OCI-LY3 (cell line): ENCODE results near the gene PTPN23.

ENCODE experiments used
- CTCF ChIP-seq: fragments of 200-600, 300-600 bp; sonication (generic); IDR thresholded peaks from 2 replicates; pipeline ENCODE4 v1.5.1; 2014; ENCODE audit warnings: antibody characterized with exemption, low read length, low read depth
- EZH2phosphoT487 ChIP-seq: fragments of 200-600 bp; shearing (Covaris generic); IDR thresholded peaks from 2 replicates; pipeline ENCODE4 v1.6.1; 2018; ENCODE audit warnings: antibody characterized with exemption, mixed run types, low read depth

GRCh38 chr3:47409688-47410416 is 29.0 kb downstream of the PTPN23 start:
- TF ChIP-seq CTCF (no peak), EZH2phosphoT487 (no peak)
